GM12875 (cell line): Measurements from ENCODE around the gene TMEM176A.

ENCODE experiments used
- H3K4me3 ChIP-seq: one replicate; pipeline ENCODE4 v1.5.1; 2011; ENCODE audit warnings: low read depth, low read length, control low read depth
- CTCF ChIP-seq: IDR thresholded peaks from 2 replicates; pipeline ENCODE4 v1.5.1; 2011; ENCODE audit warnings: low read depth, mild to moderate bottlenecking, control low read depth, inconsistent platforms, low read length, moderate library complexity, borderline replicate concordance; ENCODE audit not compliant: insufficient read depth

TMEM176A gene

GRCh38 chr7:150850273-150850672 lies 49.7 kb downstream of the TMEM176A start:
- no peak for TF ChIP-seq CTCF
- H3K4me3 ChIP-seq, result no peak overlapping the region

DNA sequence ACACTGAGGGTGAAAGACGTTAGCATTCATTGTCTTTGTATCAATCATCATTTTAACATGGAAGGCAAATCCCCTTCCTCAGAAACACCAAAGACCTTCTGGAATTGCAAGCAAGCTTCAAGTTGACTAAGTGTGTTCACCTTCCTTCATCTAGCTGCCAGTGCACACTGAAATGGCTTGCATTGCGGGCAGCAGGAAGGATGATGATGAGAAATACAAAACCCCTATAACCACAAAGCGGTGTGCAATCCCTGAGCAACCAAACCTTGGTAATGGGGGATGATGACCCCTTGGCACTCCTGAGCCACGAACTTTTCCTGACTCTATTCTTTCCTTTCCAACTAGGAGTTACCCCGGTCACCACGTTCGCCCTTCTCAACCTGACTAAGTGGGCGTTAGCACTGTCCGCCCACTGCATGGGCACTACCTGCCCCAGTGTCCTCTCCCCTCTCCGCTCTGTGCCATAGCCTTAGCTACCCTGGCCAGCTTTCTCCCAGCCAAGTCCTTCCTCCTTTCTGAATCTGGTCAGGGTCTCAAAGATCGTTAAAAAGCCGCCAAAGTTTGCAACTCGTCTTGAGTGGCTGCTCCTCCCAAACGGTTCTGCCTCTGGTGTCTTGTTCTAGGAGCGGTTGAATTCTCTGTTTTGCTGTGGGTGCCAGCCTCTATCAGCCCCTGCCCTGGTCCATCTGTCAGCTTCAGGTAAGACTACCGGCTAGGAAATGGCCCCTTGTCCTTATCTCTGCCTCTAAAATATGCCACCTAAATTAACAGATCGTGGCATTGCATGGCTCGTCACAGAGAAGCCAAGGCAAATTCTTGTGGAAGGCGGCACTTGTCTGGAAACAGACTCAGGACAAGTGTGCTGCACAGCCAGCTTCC lies 51.2 kb downstream of the TMEM176A start:
- no peak overlapping the region for H3K4me3 ChIP-seq

GRCh38 chr7:150852371-150852905 lies 51.9 kb downstream of the TMEM176A start, which contains the start of gene AOC1:
TSS of gene AOC1 (plus strand) at chr7:150852517. CDS start at chr7:150856471, 3,954 bp downstream.
- H3K4me3 ChIP-seq, result no peak within 1 kb of the TSS
- TF ChIP-seq CTCF, result no peak

More for the DNA sequence above, 51.2 kb downstream of the TMEM176A start:
- no peak for TF ChIP-seq CTCF

DNA sequence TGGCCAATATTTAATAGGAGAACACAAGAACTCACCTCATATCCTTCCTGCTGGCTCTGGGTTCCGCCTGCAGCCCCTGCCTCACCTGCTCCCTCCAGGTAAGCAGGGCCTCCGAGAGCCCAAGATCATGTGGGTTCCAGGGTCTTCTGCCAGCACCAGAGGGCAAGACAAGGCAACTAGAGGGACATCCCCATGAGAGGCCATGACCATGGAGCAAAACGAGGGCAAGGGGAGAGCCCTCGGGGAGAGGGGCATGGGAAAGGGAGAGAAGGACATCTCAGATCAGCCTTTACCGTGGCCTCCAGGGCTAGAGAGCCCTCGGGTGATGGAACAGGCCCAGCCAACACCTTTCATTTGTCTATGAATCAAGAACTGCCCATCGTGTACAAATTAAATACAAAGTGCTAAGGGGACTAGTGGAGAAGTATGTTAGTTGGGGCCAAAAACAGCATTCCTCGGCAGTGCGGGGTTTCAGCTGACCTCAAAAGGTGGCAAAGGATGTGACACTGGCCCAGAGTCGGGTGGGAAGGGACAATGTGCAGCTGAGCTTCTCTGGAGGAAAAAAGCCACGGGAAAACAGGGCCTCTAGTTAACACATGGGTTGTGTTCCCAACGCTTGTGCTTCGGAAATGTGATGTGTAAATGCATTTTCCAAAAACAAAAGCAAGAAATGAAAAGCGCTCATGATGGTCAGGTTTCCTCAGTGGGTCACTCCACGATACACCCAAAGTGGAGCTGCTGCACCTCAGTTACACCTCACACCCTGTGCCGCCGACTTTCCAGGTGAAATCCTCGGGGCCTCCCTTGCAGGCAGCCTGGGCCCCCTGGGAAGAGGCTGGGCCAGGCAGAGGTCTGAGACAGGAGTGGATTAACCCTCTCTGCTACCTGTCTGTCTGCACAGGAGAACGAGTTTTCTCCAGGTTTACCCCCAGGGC lies 53.8 kb downstream of the TMEM176A start:
- no peak for TF ChIP-seq CTCF
- no peak overlapping the region for H3K4me3 ChIP-seq
